PC-9 (cell line): Measurements from ENCODE around the gene OR2G3. TPM values are rescaled to one million over a fixed set of nuclear protein-coding genes. Genes with fewer than 3 reads are reported as not detected.

ENCODE experiments used
- BruUV-seq: library from RNA; stranded (reverse); fragments of 400-500 nt; replicated peaks from 2 replicates; lab custom pipeline; 2021; lab: Mats Ljungman, UMichigan
- CTCF ChIA-PET: fragments of 300-600 bp; sonication (Branson Sonifier 250); formaldehyde crosslinking; loops from one replicate; lab custom pipeline; 2022; ENCODE audit warnings: antibody characterized with exemption; lab: Charles Lee
- POLR2A ChIA-PET: fragments of 300-600 bp; sonication (Branson Sonifier 250); formaldehyde crosslinking; loops from one replicate; lab custom pipeline; 2022; ENCODE audit warnings: antibody characterized with exemption; ENCODE audit not compliant: unreplicated experiment; lab: Charles Lee
- DNase-seq, 2 experiments: peaks; one replicate each; pipeline versions ENCODE4 v3.0.0 to v3.0.0-alpha.2; 2015 to 2022; ENCODE audit warnings: mixed read lengths in 1 of 2
- H2AFZ ChIP-seq: fragments of 200-600 bp; sonication (generic); 2 replicates; pipeline ENCODE4 v1.8.1; 2017; ENCODE audit warnings: antibody characterized with exemption
- H3F3A ChIP-seq: fragments of 200-600 bp; sonication (generic); 2 replicates; pipeline ENCODE4 v1.8.1; 2017; ENCODE audit warnings: antibody characterized with exemption, mild to moderate bottlenecking, low read depth; ENCODE audit not compliant: insufficient read depth
- H3K27ac ChIP-seq: fragments of 200-600 bp; sonication (generic); 2 replicates; pipeline ENCODE4 v1.6.1; 2016; ENCODE audit warnings: mixed run types
- H3K27me3 ChIP-seq: fragments of 200-600 bp; sonication (generic); 2 replicates; pipeline ENCODE4 v1.6.1; 2016; ENCODE audit warnings: low read depth, mixed run types; ENCODE audit not compliant: insufficient read depth
- H3K36me3 ChIP-seq: fragments of 200-600 bp; sonication (generic); 2 replicates; pipeline ENCODE4 v1.6.1; 2016; ENCODE audit warnings: low read depth, mixed run types
- H3K4me1 ChIP-seq: fragments of 200-600 bp; sonication (generic); replicated peaks from 2 replicates; pipeline ENCODE4 v1.6.1; 2016; ENCODE audit warnings: mixed run types; ENCODE audit not compliant: insufficient read depth
- H3K4me2 ChIP-seq: fragments of 200-600 bp; sonication (generic); 2 replicates; pipeline ENCODE4 v1.6.1; 2017; ENCODE audit warnings: mixed run types
- H3K4me3 ChIP-seq: fragments of 200-600 bp; sonication (generic); 2 replicates; pipeline ENCODE4 v1.6.1; 2016; ENCODE audit warnings: mixed run types
- H3K79me2 ChIP-seq: fragments of 200-600 bp; sonication (generic); 2 replicates; pipeline ENCODE4 v1.6.1; 2017; ENCODE audit warnings: low read depth, mixed run types
- H3K9me2 ChIP-seq: fragments of 200-600 bp; sonication (generic); 2 replicates; pipeline ENCODE4 v1.8.1; 2017; ENCODE audit warnings: mild to moderate bottlenecking; ENCODE audit not compliant: insufficient read depth
- H3K9me3 ChIP-seq: fragments of 200-600 bp; sonication (generic); 2 replicates; pipeline ENCODE4 v1.8.1; 2016; ENCODE audit warnings: low read depth; ENCODE audit not compliant: insufficient read depth
- H4K20me1 ChIP-seq: fragments of 200-600 bp; sonication (generic); 2 replicates; pipeline ENCODE4 v1.8.1; 2017; ENCODE audit not compliant: insufficient read depth
- CTCF ChIP-seq: fragments of 200-600 bp; sonication (generic); conservative IDR thresholded peaks from 2 replicates; pipeline ENCODE4 v1.6.1; 2017; ENCODE audit warnings: mixed run types, antibody characterized with exemption, mild to moderate bottlenecking, moderate library complexity
- EZH2 ChIP-seq: fragments of 200-600 bp; sonication (generic); IDR thresholded peaks from 2 replicates; pipeline ENCODE4 v1.8.0; 2017; ENCODE audit warnings: antibody characterized with exemption, low read depth
- intact Hi-C: fragments of 100-400 bp; cut with micrococcal nuclease; formaldehyde crosslinking; loops from one replicate; pipeline ENCODE4 v1.10.0; 2022; ENCODE audit not compliant: unreplicated experiment
- total RNA-seq: library from RNA; stranded (reverse); gene quantifications from 2 replicates; pipeline ENCODE4 v1.2.3, GENCODE V29; 2021

Gene OR2G3
- total RNA-seq, 1 experiment from 2014 or later = not detected

- BruUV-seq = no TSS peak
- H3F3A ChIP-seq = no peaks in the 10 kb centered on the region
- H4K20me1 ChIP-seq = no peaks in the 10 kb centered on the region
- intact Hi-C loops = no loop called here
- ChIA-PET POLR2A (no interaction called here), CTCF (no interaction called here)
- DNase-seq = no peak
- H3K4me1 ChIP-seq = no peaks in the 10 kb centered on the region
- TF ChIP-seq CTCF (no peak), EZH2 (no peak)
- H2AFZ ChIP-seq = no peak overlapping the region
- H3K27me3 ChIP-seq = no peaks in the 10 kb centered on the region
- no peak overlapping the region for H3K4me3 ChIP-seq
- no peaks in the 10 kb centered on the region for H3K36me3 ChIP-seq
- no peaks in the 10 kb centered on the region for H3K9me3 ChIP-seq
- H3K9me2 ChIP-seq = no peaks in the 10 kb centered on the region
- H3K4me2 ChIP-seq = no peak overlapping the region
- H3K79me2 ChIP-seq = no peaks in the 10 kb centered on the region
- H3K27ac ChIP-seq = no peak overlapping the region
These were observed 37.4 kb downstream of the OR2G3 start for GRCh38 chr1:247642742-247643141.

- H3K27me3 ChIP-seq = no peaks in the 10 kb centered on the region
- no peaks in the 10 kb centered on the region for H3K9me2 ChIP-seq
- H3K4me3 ChIP-seq = no peak overlapping the region
- TF ChIP-seq CTCF = no peak
- no peak for TF ChIP-seq EZH2
- H4K20me1 ChIP-seq = no peaks in the 10 kb centered on the region
- no peaks in the 10 kb centered on the region for H3F3A ChIP-seq
- intact Hi-C loops = no loop called here
- no peaks in the 10 kb centered on the region for H3K4me1 ChIP-seq
- H3K4me2 ChIP-seq = no peak overlapping the region
- ChIA-PET CTCF (no interaction called here), POLR2A (no interaction called here)
- DNase-seq = no peak
- H3K79me2 ChIP-seq = no peaks in the 10 kb centered on the region
- H3K36me3 ChIP-seq = no peaks in the 10 kb centered on the region
- BruUV-seq = no TSS peak
- no peak overlapping the region for H3K27ac ChIP-seq
- no peaks in the 10 kb centered on the region for H3K9me3 ChIP-seq
- H2AFZ ChIP-seq = no peak overlapping the region
These were observed 41.5 kb downstream of the OR2G3 start for GRCh38 chr1:247646867-247647266.

GRCh38 chr1:247647864-247648263 is 42.5 kb downstream of the OR2G3 start:
- CTCF ChIA-PET = no interaction called here

More at GRCh38 chr1:247647864-247648263, 42.5 kb downstream of the OR2G3 start:
- H3K4me2 ChIP-seq = no peak overlapping the region
- H3K27ac ChIP-seq = no peak overlapping the region
- no peak for DNase-seq
- H3F3A ChIP-seq = no peaks in the 10 kb centered on the region
- no peaks in the 10 kb centered on the region for H3K79me2 ChIP-seq
- no peak overlapping the region for H3K4me3 ChIP-seq
- no peak overlapping the region for H2AFZ ChIP-seq
- no peaks in the 10 kb centered on the region for H4K20me1 ChIP-seq
- no peaks in the 10 kb centered on the region for H3K9me2 ChIP-seq
- BruUV-seq = no TSS peak
- POLR2A ChIA-PET = no interaction called here
- intact Hi-C loops = no loop called here
- TF ChIP-seq CTCF (no peak), EZH2 (no peak)
- no peaks in the 10 kb centered on the region for H3K36me3 ChIP-seq
- H3K27me3 ChIP-seq = no peaks in the 10 kb centered on the region
- H3K4me1 ChIP-seq = no peaks in the 10 kb centered on the region
- H3K9me3 ChIP-seq = no peaks in the 10 kb centered on the region
